HepG2 (cell line): ENCODE measurements around the gene PRPSAP1. TPM values are rescaled to one million over a fixed set of nuclear protein-coding genes. Genes with fewer than 3 reads are reported as not detected.

ENCODE experiments used
- ARID4A ChIP-seq: sonication (generic); formaldehyde crosslinking; IDR thresholded peaks from 2 replicates; pipeline ENCODE4 v1.5.0; 2020; ENCODE audit warnings: mild to moderate bottlenecking, missing genetic modification reagents, borderline replicate concordance
- ARNT2 ChIP-seq: sonication (generic); formaldehyde crosslinking; IDR thresholded peaks from 2 replicates; pipeline ENCODE4 v1.8.0; 2022; ENCODE audit warnings: mild to moderate bottlenecking, low read depth, missing genetic modification reagents, moderate library complexity
- ASH2L ChIP-seq: fragments of 300-600, 200-600 bp; sonication (generic); IDR thresholded peaks from 2 replicates; pipeline ENCODE4 v1.7.0; 2017; ENCODE audit warnings: low read depth, mild to moderate bottlenecking, moderate library complexity, mixed read lengths, low read length; ENCODE audit not compliant: insufficient read length
- KLF12 ChIP-seq: sonication (generic); formaldehyde crosslinking; IDR thresholded peaks from 2 replicates; pipeline ENCODE4 v1.4.0; 2020; ENCODE audit warnings: missing genetic modification reagents, borderline replicate concordance
- MXI1 ChIP-seq: IDR thresholded peaks from 3 replicates; pipeline ENCODE4 v1.6.1; 2012; ENCODE audit warnings: low read depth, low read length, inconsistent platforms, borderline replicate concordance
- PRDM10 ChIP-seq: sonication (generic); formaldehyde crosslinking; IDR thresholded peaks from 2 replicates; pipeline ENCODE4 v1.4.0; 2020; ENCODE audit warnings: low read depth, missing genetic modification reagents
- ZBTB40 ChIP-seq, 2 experiments: fragments of 450-650 bp in 1 of 2; sonication (generic) in 1 of 2; formaldehyde crosslinking in 1 of 2; IDR thresholded peaks; 2 replicates each; pipeline versions ENCODE4 v1.6.1 to v1.8.0; 2016 to 2022; ENCODE audit warnings: antibody characterized with exemption in 1 of 2, mild to moderate bottlenecking in 1 of 2, missing genetic modification reagents in 1 of 2
- ZNF343 ChIP-seq: sonication (generic); formaldehyde crosslinking; IDR thresholded peaks from 2 replicates; pipeline ENCODE4 v1.4.0; 2020; ENCODE audit warnings: mild to moderate bottlenecking, missing genetic modification reagents
- ZNF605 ChIP-seq: sonication (generic); formaldehyde crosslinking; IDR thresholded peaks from 2 replicates; pipeline ENCODE4 v1.8.0; 2022; ENCODE audit warnings: mild to moderate bottlenecking, missing genetic modification reagents
- ZSCAN20 ChIP-seq: sonication (generic); formaldehyde crosslinking; IDR thresholded peaks from 2 replicates; pipeline ENCODE4 v1.4.0; 2020; ENCODE audit warnings: missing genetic modification reagents, mild to moderate bottlenecking, borderline replicate concordance
- polyA plus RNA-seq, 8 experiments: library from polyadenylated mRNA; depleted of rRNA in 3 of 8; stranded (reverse) in 7 of 8; unstranded in 1 of 8; fragments of >200 nt; fragmentation: Illumina TruSeq in 4 of 8; extraction: Trizol in 4 of 8; gene quantifications; 2 replicates each; pipeline versions ENCODE4 v1.2.1 to v1.2.3, GENCODE V29; 2011 to 2016; ENCODE audit warnings: low read depth in 4 of 8, missing spikeins in 1 of 8, mixed read lengths in 1 of 8; ENCODE audit not compliant: insufficient read depth in 1 of 8
- total RNA-seq, 5 experiments: library from RNA; depleted of rRNA; stranded (reverse); fragments of >200 nt; fragmentation: Illumina TruSeq; extraction: Trizol; gene quantifications; 2 replicates each; pipeline ENCODE4 v1.2.3, GENCODE V29; 2016; ENCODE audit warnings: low read depth in 1 of 5

Gene PRPSAP1
- total and polyA plus RNA-seq, 2 of the 13 experiments (the other 11 are each of a cell fraction or from before 2014, with no cell fraction given), result 91.1 to 314 TPM

- TF ChIP-seq ZNF605 (CRISPR knock-in tag) (no peak), ARNT2 (peak; percentile 50; the same call in 1 of the 2 replicates), ASH2L (peak; percentile 41), ZSCAN20 (peak; percentile 57; the same call in 1 of the 2 replicates), ZNF343 (CRISPR knock-in tag) (0 out of 2 replicates have a peak, but pooled peaks have one; percentile 65), ZBTB40 (IDR thresholded peaks at IDR 0.05) (no peak), ZBTB40 (CRISPR knock-in tag; IDR thresholded peaks at IDR 0.05) (peak; percentile 34; the same call in 1 of the 2 replicates), MXI1 (peak; percentile 95; the same call in 2 of the 3 replicates), KLF12 (CRISPR knock-in tag) (no peak), PRDM10 (CRISPR knock-in tag) (no peak), ARID4A (CRISPR knock-in tag) (peak; percentile 66)
Measured at GRCh38 chr17:76265624-76266243, 88.0 kb downstream of the PRPSAP1 start (continued).
